IPS DF 19.7 (cell line): Measurements from ENCODE around the gene CRISPLD2.
"Not testable (repeated sequence)": the region's sequence is repeated elsewhere in the genome, so short reads cannot be mapped to it uniquely, and the experiment has no call there.

ENCODE experiments used
- DNase-seq: peaks from one replicate; pipeline ENCODE4 v3.0.0-alpha.2; 2013; ENCODE audit warnings: low read depth, low spot score

CRISPLD2 gene

DNA sequence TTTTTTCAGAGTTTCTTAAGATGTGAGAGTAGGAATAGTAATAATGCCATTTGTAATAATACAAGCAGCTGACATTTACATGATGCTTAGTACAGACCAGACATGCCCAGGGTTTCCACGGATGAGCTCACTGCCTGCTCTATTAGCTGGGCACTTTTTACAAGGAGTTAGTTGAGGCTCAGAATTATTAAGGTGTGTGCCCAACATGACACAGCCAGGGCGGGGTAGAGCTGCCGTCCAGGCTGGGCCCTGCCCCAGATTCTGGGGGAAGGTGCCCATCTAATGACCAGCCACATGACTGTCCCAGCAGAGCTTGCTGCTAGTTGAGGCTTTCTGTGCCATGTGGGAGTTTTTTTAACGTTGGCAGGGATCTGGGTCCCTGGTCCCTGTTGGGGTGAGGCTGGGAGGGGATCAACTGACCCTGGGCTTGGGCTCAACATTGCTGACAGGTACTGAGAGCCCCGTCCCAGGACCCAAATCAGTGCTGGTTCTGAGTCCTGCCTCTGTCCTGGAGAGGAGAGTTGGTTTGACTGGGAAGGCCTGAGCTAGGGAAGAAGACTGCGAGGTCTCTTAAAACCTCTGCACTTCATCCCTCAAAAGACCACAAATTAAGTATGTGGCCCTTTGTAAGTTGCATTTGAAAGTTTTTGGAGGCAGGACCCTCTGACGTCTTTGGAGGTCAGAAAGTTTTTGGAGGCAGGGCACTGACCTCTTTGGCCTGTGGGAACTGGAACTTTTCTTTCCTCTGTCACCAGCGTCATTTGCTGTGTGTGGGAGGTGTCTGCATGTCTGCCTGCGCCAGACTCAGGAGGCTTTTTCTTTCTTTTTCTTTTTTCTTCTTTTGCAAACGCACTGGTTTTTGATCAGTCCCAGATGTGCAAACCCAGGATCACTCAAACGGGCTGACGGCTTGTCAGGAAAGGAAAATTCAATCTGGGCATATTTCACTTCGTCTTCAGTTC lies 2.2 kb downstream of the CRISPLD2 start:
- DNase-seq, result no peak

DNA sequence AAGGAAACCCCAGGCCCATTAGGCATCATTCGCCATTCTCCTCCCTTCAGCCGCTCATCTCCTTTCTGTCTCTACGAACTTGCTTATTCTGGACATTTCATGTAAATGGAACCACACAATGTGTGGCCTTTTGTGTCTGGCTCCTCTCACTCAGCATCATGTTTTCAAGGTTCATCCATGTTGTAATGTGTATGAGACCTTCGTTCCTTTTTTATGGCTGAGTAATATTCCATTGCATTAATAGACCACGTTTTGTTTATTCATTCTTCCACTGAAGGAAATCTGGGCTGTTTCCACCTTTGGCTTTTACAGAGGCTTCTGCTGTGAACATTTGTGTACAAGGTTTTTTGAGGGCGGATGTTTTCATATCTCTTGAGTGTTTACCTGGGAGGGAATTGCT lies 3.2 kb downstream of the CRISPLD2 start:
- DNase-seq, result no peak

DNA sequence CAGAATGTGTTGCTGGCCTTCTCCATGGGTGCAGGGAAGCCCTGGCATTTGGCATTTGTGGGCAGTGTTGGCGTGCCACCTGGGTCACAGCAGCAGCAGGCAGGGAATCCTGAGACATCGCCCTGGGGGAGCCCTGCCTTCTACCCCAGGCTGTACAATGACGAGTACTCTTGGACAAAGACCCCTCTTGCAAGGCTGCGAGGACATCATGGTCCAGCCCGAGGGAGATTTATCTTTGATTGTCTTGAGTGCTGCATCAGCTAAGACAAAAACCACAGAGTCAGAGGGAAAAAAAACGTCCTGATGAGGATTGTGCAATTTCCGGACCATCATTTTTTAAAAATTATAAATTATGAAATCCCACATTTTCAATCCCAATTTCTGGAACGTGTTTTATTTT lies 3.7 kb downstream of the CRISPLD2 start:
- DNase-seq, result no peak

DNA sequence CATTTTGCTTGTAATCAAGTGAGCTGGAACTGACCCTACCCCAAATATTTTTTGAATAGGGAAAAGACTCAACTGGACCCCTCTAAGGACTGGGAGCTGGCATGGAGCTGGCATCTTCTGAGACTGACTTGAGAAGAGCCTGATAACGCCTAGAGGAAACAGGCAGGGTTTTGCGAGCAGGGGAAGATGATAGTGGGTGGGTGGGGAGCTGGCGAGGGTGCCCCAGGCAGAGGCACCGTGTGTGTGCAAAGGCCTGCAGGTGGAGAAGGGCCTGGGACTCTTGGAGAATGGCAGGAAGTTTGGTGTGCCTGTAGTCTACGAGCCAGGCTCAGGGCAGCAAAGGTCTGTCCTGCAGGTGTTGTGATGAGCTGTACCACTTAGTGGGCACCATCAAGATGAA lies 4.1 kb downstream of the CRISPLD2 start:
- DNase-seq, result no peak

DNA sequence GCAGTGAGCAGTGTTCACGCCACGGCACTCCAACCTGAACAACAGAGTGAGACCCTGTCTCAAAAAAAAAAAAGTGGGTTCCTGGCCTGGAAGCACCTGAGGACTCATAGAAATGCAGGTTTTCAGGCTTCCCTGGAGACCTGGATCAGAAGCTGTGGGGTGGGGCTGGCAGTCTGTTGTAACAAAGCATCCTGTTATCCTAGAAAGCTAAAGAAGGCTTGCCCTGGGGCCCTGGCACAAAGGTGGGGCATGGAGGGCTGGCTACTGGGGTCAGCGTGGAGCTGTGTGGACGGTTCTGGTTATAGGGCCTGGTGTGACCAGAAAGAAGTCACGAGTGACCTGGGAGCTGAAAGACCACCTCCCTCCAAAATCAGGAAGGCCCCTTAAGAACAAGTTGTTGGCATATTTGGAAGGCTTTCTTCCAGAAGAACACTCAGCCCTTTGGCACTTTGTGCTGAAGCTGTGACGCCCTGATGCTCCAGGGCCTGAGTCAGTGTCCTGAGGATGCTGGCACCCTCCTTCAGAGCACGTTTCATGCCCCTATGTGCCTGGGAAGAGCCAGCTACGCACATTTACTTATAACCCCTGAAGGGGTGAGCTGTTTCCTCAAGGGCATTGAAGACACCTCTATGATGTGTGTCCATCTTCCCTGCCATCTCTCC lies 6.2 kb downstream of the CRISPLD2 start:
- DNase-seq, result no peak

DNA sequence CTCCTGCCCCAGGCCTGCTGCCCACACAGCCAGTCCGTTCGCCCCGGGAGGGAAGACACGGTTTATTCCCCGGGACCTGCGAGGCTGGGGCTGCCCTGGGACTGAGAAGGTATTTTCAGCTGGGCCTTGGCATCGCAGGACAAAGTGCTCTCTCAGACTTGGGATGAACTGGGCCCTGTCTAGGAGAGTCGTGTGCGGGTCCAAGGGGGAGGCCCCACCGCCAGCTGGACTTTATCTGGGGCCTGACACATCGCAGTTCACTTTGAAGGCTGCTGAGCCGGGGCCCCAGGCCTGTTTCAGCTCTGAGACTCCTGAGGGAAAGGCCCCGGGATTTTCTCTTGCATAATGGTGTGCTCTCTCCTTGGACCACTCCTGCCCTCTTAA lies 6.8 kb downstream of the CRISPLD2 start:
- DNase-seq, result no peak

DNA sequence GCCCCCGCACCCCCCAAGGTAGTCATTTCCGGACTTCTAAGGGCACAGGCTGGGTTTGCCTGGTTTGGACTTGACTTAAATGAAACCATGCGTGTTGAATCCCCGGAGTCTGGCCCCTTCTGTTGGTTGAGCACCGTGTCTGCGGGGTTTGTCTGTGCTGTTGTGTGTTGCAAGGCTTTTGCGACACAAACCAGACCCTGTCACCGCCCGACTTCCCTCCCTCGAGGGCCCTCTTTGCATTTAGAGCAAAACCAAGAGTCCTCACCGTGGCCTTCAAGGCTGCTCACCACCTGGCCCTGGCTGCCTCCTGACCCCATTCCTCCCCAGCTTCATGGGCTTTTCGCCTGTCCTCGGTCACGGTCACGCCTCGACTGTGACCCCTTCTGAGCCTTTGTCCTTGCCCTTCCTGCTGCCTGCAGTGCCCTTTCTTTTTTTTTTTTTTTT lies 7.4 kb downstream of the CRISPLD2 start:
- no peak for DNase-seq

DNA sequence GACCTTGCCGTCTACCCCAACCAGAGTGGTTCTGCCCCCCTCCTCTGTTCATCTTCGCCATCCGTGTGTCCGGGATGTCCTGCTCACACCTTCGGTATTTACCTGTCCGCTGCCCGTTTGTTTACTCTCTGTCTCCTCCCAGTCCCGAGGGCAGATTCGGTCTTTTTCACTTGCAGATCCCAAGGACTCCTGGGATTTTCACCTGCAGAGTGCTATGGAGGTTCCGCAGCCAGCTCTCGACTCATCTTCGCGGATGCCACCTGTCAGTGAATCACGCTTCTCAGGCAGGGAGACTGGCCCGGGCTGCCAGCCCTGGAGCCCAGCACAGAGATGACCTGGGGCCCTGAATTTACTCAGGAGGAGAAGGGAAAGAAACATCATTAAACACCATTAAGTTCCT lies 8.1 kb downstream of the CRISPLD2 start:
- no peak for DNase-seq

DNA sequence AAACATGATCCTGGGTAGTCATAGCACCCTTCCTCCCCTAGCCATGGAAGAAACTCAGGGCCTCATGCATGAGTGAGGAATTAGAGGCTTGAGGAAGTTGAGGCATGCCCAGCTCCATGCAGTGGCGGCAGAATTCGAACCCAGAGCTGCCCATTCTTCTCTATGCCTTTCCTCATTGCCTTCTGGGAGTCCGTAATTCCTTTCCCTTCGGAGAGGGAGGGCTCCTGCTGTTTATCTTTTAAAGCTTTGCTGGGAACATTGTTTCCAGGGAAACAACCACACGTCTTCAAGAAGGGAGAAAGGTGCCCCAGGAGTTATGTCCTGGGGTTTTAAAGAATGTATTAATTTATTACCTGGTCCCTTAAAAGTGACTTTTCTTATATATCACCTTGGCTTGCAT lies 8.5 kb downstream of the CRISPLD2 start:
- no peak for DNase-seq

DNA sequence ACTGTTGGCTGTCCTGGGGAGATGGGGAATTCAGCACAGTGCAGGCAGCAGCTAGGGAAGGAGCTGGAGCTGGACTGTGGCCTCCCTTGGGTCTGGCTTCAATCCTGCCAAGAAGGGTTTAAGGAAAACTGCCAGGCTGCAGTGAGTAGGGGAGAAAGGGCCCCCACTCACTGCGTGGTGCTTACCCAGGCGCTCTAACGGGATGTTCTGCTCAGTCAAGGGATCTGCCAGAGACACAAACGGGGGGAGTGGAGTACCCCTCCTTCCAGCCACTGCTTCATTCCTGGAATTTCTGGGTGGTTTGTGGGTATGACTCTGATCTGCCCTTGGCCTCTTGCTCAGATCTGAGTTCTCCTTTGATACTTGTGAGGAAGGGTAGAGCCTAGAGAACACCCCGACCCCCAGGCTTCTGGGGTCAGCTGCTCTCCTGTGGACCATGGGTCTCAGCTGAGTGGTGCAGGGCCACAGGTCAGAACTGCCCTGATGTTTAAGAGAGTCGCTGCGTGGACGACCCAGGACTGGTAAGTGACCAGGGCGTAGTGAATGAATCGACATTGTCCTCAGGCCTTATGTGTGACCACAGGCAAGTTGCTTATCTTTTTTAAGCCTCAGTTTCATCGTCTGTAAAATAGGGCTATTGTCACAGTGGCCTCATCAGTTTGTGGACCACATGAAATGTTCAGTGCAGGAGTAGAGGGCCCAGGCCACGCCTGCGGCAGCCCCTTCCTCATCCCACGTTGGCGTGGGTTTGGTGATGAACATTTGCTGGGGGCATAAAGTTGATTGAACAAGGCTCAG lies 9.6 kb downstream of the CRISPLD2 start:
- no peak for DNase-seq

DNA sequence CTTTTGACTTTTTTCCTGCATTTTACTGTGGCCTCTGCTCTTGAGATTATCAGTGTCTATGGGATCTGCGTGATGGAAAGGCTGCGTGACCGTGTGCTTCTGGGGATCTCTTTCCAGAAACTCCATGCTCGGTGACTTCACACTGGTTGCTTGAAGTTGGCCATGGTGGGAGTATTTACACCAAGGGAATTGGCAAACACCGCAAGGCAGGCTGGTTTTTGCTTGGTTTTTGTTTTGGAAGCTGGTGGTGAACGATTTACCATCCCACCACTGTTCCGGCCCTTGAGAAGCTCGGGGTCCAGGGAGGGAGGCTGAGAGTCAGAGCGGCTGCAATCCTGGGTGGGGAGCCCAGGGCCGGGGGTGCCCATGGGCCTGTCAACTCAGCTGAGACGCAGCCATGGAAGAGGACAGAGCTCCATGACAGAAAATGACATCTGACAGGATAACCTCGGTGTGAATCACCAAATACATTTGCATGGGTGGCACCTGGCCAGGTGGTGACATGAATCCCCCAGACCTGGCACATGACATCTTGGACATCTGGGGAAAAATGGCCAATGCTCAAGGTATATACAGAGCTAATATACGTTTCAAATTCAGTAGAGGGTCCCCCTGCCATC lies 11.1 kb downstream of the CRISPLD2 start:
- DNase-seq, result no peak

DNA sequence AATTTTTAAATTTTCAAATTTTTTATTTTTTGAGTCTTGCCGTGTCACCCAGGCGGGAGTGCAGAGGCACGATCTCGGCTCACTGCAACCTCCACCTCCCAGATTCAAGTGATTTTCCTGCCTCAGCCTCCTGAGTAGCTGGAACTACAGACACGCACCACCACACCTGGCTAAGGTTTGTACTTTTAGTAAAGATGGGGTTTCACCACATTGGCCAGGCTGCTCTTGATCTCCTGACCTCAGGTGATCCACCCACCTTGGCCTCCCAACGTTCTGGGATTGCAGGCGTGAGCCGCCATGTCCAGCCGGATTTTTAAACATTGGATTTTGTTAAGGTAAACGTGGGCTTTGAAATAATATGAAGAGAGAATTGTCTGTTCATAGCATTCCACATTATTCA lies 11.9 kb downstream of the CRISPLD2 start:
- not testable (repeated sequence) for DNase-seq

DNA sequence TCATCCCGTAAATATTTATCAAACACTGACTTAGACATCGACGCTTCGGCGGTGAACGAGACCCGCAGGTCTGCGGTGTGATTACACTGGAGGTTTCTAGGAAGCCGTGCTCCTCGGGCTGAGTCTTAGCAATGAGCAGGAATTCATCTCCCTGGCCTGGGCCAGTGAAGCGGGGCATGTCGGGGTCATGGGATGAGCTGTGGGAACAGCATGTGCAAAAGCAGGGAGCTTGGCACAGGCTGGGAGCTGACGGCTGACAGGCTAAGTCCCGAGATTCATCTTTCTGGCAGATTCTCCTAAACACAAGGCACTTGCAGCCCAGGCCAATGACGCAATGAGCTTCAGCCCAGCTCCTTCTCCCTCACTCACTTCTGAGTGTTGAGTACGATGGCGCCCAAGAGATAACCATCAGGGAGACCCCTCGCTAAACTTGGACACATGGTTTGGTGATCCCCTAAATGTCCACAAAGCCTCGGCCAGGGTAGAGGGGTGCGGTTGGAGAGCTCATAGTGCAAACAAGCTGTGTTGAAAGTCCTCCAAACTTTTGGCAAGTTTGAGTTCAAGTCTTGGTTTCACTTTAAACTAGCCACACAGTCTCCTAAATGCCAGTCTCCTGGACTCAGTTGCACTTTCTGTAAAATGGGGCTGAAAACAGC lies 12.8 kb downstream of the CRISPLD2 start:
- DNase-seq, result no peak

DNA sequence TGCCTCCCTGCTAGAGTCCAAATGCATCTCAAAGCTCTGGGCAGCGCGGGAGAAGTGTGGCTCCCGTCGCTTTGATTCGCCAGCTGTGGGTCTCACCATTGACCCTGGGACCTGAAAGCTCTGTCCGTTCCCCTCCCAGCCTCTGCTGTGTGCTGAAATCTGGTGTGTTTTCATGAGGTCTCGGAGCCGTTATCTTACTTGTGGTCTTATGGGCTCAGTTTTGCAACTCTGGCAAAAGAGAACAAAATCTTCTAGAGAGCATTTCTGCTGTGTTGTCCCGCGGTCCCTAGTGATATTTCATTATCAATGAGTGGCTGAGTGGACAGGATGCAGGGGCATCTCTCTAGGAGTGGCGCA lies 13.3 kb downstream of the CRISPLD2 start:
- DNase-seq, result no peak

DNA sequence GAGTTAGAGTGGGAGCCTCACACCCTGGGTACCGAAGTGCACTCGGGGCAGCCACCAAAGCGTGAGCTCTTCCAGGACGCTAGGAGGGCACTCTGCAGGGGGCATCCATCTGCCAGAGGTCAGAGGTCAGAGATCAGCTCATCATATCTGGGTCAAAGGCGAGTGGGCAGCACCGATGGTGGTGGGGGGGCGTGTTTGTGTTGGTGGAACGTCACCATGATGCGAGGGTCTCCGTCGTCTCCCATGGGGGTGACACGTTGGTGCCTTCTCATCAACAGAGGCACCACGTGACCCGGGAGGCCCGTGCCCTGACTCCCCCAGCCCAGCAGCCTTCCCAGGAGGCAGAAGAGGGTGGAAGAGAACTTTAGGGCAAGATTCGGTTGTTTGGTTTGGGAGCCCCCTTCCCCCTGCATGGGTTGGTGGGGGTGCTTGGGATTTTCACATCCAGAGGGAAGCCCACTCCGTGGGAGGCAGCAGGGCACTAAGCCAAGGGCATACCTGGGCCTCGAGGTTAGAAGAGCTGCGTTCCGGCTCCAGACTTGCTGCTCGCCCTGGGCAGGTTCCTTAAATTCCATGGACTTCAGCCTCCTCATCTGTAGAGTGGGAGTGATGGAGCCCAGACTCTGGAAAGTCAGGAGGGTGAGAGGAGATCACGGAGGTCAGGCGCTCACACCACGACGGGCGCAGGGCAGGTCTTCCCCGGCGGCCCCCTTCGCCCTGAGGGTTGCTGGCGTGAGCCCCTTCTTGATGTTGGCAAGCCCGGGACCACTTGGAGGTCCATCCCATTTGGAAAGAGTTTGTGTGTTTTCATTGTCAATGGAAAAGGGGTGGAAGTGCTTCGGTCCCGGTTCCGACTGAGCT lies 14.0 kb downstream of the CRISPLD2 start:
- DNase-seq, result no peak

DNA sequence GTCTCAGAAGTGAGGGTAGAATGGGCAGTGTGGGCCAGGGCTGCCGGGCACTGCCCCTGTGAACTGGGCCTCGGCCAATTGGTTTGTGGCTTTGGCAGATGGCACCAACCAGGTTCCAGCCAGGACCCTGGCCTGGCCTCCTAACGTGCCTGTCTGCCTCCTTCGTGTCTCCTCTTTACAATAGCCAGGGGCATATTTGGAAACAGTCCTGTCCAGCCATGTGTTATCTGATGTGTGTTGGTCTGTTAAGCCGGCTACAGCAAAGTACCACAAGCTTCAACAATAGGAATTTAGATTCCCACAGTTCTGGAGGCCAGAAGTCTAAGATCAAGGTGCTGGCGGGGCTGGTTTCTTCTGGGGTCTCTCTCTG lies 14.6 kb downstream of the CRISPLD2 start:
- no peak for DNase-seq

DNA sequence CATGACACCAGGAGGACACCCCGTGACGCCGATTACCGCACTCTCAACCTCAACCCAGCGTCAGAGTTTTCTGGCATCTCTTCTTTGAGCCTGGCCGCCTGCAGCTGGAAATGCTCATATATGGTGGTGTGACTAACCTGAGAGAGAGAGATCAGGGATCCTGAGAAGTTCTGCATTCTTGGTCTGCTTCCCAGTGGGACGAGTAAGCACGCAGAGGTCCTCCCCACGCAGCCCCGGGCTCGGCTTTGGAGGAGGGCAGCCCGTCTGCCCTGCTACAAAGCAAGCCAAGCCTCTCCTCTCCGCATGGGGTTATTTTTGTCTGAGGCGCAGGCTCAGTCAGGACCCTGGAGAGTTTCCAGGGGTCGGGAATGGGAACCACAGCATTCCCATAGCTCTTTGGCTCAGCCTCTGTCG lies 16.5 kb downstream of the CRISPLD2 start:
- DNase-seq, result no peak

DNA sequence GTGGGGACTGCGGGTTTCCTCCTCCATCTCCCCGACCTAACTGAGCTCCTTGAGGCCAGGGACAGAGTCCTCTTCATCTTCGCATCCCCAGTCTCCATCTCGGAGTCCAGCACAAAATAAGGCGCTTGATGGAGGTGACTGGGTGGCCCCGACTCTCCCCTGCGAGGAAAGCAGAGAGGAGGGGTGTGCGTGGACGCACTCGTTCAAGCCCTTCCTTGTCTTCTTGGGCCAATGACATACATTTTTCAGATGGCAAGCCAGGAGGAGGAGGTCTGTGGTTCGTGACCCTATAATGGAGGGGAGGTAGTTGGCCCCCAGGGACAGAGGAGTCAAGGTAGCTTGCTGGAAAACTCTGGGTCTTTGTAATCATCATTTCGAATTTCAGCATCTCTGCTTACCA lies 17.2 kb downstream of the CRISPLD2 start:
- DNase-seq, result no peak

DNA sequence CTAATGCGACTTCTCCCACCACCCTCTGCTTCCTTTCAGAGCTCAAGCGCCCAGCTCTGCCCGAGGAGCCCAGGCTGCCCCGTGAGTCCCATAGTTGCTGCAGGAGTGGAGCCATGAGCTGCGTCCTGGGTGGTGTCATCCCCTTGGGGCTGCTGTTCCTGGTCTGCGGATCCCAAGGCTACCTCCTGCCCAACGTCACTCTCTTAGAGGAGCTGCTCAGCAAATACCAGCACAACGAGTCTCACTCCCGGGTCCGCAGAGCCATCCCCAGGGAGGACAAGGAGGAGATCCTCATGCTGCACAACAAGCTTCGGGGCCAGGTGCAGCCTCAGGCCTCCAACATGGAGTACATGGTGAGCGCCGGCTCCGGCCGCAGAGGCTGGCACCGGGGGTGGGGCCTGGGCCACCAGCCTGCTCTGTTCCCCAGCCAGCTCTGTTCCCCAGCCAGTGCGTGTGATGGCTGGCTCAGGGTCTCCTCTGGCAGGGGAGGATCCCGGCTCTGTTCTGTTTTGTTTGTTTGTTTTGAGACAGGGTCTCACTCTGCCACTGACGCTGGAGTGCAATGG lies 18.7 kb downstream of the CRISPLD2 start:
- DNase-seq, result no peak

DNA sequence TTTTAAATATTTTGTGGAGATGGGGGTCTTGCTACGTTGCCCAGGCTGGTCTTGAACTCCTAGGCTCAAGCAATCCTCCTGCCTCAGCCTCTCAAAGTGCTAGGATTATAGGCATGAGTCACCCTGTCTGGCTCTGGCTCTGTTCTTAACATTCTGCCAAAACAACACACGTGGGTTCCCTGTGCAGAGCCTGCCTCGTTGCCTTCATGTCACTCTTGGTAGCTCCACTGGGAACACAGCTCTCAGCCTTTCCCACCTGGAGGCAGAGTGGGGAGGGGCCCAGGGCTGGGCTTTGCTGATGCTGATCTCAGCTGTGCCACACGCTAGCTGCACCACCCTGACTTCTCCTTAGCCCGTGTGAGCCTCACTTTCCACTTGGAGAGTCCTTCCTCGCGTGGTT lies 19.3 kb downstream of the CRISPLD2 start:
- no peak for DNase-seq
